ENCODE results near the gene HYOU1. TPM values are rescaled to one million over a fixed set of nuclear protein-coding genes. Genes with fewer than 3 reads are reported as not detected.

HYOU1 gene
- polyA plus RNA-seq, 1 of the 3 experiments (the other 2 are of a cell fraction): 90.8 TPM

- Histone ChIP-seq H3K27me3 (ENCODE audit: insufficient read depth) (no peaks in the 10 kb centered on the region), H3K4me1 (ENCODE audit: control insufficient read depth in 1 of 2, insufficient read depth in 2 of 2, low read depth in 1 of 2, low read length in 1 of 2) (peaks cover 14 to 16% of the 10 kb centered on the region in 2 experiments; a peak in 2 of 4 replicates), H3K79me2 (ENCODE audit: insufficient read depth) (peaks cover 28% of the 10 kb centered on the region), H3K27ac (ENCODE audit: low read depth in 2 of 2, low read length in 1 of 2) (no peak overlapping the region), H3K9me3 (no peaks in the 10 kb centered on the region), H3F3A (replicated peaks; ENCODE audit: insufficient read depth) (peaks cover 33% of the 10 kb centered on the region), H4K20me1 (ENCODE audit: insufficient read depth) (peaks cover 8% of the 10 kb centered on the region; the same call in 1 of the 2 replicates), H2AFZ (ENCODE audit: low read depth) (no peak overlapping the region), H3K4me2 (no peak overlapping the region), H3K4me3 (ENCODE audit: low read depth in 2 of 2, low read length in 1 of 2) (no peak overlapping the region), H3K9me2 (no peaks in the 10 kb centered on the region), H3K36me3 (replicated peaks in 1 of 2; ENCODE audit: control insufficient read depth in 1 of 2, insufficient read depth in 2 of 2, low read length in 1 of 2) (peaks cover 19 to 30% of the 10 kb centered on the region in 2 experiments), H3K9ac (no peak overlapping the region)
- TF ChIP-seq MXI1 (IDR thresholded peaks at IDR 0.05; ENCODE audit: low read depth, low read length) (no peak), USF2 (IDR thresholded peaks at IDR 0.05; ENCODE audit: borderline replicate concordance, low read depth, low read length) (no peak), JUND (IDR thresholded peaks at IDR 0.05) (no peak), NRF1 (IDR thresholded peaks at IDR 0.05; ENCODE audit: low read depth, low read length) (no peak), RAD21 (IDR thresholded peaks at IDR 0.05; ENCODE audit: low read length) (no peak), SMC3 (IDR thresholded peaks at IDR 0.05; ENCODE audit: low read depth, low read length) (no peak), RXRA (IDR thresholded peaks at IDR 0.05; ENCODE audit: borderline replicate concordance, low read depth) (no peak)
- TF ChIP-seq, protein P1, sequence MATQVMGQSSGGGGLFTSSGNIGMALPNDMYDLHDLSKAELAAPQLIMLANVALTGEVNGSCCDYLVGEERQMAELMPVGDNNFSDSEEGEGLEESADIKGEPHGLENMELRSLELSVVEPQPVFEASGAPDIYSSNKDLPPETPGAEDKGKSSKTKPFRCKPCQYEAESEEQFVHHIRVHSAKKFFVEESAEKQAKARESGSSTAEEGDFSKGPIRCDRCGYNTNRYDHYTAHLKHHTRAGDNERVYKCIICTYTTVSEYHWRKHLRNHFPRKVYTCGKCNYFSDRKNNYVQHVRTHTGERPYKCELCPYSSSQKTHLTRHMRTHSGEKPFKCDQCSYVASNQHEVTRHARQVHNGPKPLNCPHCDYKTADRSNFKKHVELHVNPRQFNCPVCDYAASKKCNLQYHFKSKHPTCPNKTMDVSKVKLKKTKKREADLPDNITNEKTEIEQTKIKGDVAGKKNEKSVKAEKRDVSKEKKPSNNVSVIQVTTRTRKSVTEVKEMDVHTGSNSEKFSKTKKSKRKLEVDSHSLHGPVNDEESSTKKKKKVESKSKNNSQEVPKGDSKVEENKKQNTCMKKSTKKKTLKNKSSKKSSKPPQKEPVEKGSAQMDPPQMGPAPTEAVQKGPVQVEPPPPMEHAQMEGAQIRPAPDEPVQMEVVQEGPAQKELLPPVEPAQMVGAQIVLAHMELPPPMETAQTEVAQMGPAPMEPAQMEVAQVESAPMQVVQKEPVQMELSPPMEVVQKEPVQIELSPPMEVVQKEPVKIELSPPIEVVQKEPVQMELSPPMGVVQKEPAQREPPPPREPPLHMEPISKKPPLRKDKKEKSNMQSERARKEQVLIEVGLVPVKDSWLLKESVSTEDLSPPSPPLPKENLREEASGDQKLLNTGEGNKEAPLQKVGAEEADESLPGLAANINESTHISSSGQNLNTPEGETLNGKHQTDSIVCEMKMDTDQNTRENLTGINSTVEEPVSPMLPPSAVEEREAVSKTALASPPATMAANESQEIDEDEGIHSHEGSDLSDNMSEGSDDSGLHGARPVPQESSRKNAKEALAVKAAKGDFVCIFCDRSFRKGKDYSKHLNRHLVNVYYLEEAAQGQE (IDR thresholded peaks at IDR 0.05; ENCODE audit: low read depth, low read length): no peak
- ChIA-PET POLR2A (interaction anchor here (2.8 to 3.1 kb wide), 2 partner anchors 19 to 20 kb away, joined by 10 to 13 read pairs; partner anchors contain the start of genes C2CD2L and VPS11), CTCF (interaction anchor here (2.4 kb wide), 1 partner anchor 16 kb away, joined by 6 read pairs; no protein-coding TSS in a partner anchor)
- 98% methylated on average over 6 of the region's 6 CpGs for WGBS (ENCODE audit: low lambda C conversion rate)
- DNase-seq: no peak
Measured at GRCh38 chr11:119087123-119087522, 30.1 kb upstream of the HYOU1 start.

DNA sequence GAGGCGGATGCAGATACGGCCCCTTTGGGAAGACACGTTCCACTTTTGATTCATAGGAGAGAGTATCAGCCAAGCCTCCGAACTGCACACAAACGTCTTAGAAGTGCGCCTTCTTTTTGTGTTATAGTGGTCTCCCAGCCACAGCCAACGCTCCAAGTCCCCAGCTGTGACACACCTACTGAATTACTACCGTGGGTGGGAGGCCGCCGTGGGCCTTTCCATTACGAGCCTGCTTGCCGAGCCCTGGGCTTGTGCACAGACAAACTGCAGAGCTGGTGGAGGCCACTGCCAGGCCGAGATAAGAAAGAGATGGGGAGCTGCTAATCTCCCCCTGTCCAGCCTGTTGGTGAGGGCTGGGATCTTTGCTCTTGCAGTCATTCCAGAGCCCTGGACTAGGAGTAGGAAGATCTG is 28.4 kb upstream of the HYOU1 start:
- peak overlapping the region; percentile 78 to 82 for H3K4me3 ChIP-seq (ENCODE audit: low read depth in 2 of 2, low read length in 1 of 2)
- TF ChIP-seq, protein P2, sequence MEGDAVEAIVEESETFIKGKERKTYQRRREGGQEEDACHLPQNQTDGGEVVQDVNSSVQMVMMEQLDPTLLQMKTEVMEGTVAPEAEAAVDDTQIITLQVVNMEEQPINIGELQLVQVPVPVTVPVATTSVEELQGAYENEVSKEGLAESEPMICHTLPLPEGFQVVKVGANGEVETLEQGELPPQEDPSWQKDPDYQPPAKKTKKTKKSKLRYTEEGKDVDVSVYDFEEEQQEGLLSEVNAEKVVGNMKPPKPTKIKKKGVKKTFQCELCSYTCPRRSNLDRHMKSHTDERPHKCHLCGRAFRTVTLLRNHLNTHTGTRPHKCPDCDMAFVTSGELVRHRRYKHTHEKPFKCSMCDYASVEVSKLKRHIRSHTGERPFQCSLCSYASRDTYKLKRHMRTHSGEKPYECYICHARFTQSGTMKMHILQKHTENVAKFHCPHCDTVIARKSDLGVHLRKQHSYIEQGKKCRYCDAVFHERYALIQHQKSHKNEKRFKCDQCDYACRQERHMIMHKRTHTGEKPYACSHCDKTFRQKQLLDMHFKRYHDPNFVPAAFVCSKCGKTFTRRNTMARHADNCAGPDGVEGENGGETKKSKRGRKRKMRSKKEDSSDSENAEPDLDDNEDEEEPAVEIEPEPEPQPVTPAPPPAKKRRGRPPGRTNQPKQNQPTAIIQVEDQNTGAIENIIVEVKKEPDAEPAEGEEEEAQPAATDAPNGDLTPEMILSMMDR (IDR thresholded peaks at IDR 0.05): no peak
- TF ChIP-seq ELF1 (IDR thresholded peaks at IDR 0.05) (no peak), YY1 (IDR thresholded peaks at IDR 0.05; ENCODE audit: low read depth) (no peak), RXRA (IDR thresholded peaks at IDR 0.05; ENCODE audit: borderline replicate concordance, low read depth) (no peak), CHD2 (IDR thresholded peaks at IDR 0.05; ENCODE audit: low read length, partially characterized antibody) (no peak), MAX (IDR thresholded peaks at IDR 0.05; ENCODE audit: low read depth) (no peak; the same call in 1 of the 2 replicates), TEAD4 (IDR thresholded peaks at IDR 0.05; ENCODE audit: borderline replicate concordance, insufficient read depth) (no peak), POLR2AphosphoS5 (IDR thresholded peaks at IDR 0.05; ENCODE audit: low read depth, low read length) (no peak), EP300 (IDR thresholded peaks at IDR 0.05; ENCODE audit: borderline replicate concordance in 1 of 2, low read depth in 1 of 2, low read length in 1 of 2) (no peak)
- TF ChIP-seq, protein P1 (IDR thresholded peaks at IDR 0.05; ENCODE audit: low read depth, low read length): no peak
- 18% methylated on average over 3 of the region's 13 CpGs for WGBS (ENCODE audit: low lambda C conversion rate)
- peak overlapping the region; percentile 82 for H3K9ac ChIP-seq
- H3K4me1 ChIP-seq (ENCODE audit: control insufficient read depth in 1 of 2, insufficient read depth in 2 of 2, low read depth in 1 of 2, low read length in 1 of 2): peaks cover 7 to 13% of the 10 kb centered on the region in 2 experiments; a peak in 2 of 4 replicates
- peaks cover 18% of the 10 kb centered on the region for H3K79me2 ChIP-seq (ENCODE audit: insufficient read depth)
- no peaks in the 10 kb centered on the region for H3K27me3 ChIP-seq (ENCODE audit: insufficient read depth)
- ChIA-PET POLR2A (interaction anchor here (0.5 to 3.2 kb wide), 10 partner anchors 10 to 238 kb away, joined by 3 to 31 read pairs (median 5); partner anchors contain the start of genes C2CD2L, DPAGT1 and VPS11), CTCF (interaction anchor here (0.7 to 2.4 kb wide), 10 partner anchors 9 to 255 kb away, joined by 3 to 8 read pairs (median 4); partner anchors contain the start of gene C2CD2L)
- H3K27ac ChIP-seq (ENCODE audit: low read depth in 2 of 2, low read length in 1 of 2): peak overlapping the region; percentile 80 to 90; a peak in 3 of 4 replicates
- H3K9me2 ChIP-seq: no peaks in the 10 kb centered on the region
- peak overlapping the region; percentile 93 for H3K4me2 ChIP-seq
- peak; percentile 41 for DNase-seq
- no peaks in the 10 kb centered on the region for H3K9me3 ChIP-seq
- H2AFZ ChIP-seq (ENCODE audit: low read depth): peak overlapping the region; percentile 50
- peaks cover 10 to 34% of the 10 kb centered on the region in 2 experiments for H3K36me3 ChIP-seq (replicated peaks in 1 of 2; ENCODE audit: control insufficient read depth in 1 of 2, insufficient read depth in 2 of 2, low read length in 1 of 2)
- H4K20me1 ChIP-seq (ENCODE audit: insufficient read depth): no peaks in the 10 kb centered on the region
- peaks cover 31% of the 10 kb centered on the region for H3F3A ChIP-seq (replicated peaks; ENCODE audit: insufficient read depth)
